ENCODE measurements around the gene GAS2L3. TPM values are rescaled to one million over a fixed set of nuclear protein-coding genes. Genes with fewer than 3 reads are reported as not detected.
"Not testable (repeated sequence)": the region's sequence is repeated elsewhere in the genome, so short reads cannot be mapped to it uniquely, and the experiment has no call there.

Gene GAS2L3
- total RNA-seq, 1 donor = 0.81 TPM

DNA sequence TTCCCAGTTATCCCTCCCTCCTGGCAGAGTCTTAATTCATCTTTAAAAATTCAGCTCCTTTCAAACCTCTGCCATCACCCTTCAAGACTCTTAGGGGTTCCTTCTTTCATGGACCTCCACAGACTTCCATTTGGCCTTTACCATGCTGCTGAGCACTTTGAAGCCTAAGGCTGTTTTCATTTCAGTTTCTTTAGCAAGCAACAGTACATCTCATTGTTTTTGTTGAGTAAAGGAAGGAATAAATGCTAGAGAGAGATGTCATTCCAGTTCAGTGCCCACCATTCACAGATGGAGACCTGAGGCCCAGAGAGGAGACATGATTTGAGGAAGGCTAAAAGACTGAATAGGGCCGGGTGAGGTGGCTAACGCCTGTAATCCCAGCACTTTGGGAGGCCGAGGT lies 1.3 kb upstream of the GAS2L3 start:
- no peak for DNase-seq (ENCODE audit: low read depth in 2 of 3, low spot score in 2 of 3)

DNA sequence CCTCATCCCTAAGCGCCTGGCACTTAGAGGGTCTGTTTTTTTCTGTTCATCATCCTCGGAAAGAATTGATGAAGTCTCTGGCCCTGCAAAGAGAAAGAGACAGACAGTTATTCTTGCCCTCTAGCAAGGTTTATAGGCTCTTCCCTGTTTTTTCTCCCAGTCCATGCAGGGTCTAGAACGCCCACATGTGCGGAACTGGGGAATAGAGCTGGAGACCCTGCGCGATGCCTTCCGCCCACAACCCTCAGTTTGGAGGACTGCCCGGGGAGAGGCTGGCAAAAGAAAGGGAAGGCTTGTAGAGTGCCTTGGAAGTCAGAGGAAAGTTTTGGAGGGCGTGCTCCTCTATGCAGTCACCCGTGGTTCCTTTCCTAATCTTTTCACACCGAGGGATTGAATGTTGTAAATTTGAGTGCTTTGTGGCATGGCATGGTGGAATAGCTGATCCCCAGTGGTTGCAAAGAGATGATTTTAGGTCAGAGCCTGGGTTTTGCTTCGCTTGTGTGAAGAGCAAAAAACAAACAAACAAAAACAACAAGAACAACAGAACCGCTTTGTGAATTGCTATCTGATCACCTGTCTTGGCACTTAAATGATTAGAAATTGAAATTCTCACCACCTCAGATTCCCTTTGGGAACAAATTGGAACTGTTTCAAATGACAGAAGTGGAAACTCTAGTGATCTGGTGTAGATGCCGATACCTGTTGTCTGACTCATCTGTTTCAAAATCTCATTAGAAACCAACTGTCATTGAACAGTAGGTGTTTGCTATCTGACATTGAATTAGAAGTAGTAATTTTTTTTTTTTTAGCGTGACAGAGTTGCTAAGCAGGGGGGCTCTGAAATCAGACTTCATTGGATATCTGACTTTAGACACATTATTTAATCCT lies 947 bp downstream of the GAS2L3 start:
- DNase-seq (ENCODE audit: low read depth in 2 of 3, low spot score in 2 of 3) = peak in 1 of 3 donors; percentile 14

DNA sequence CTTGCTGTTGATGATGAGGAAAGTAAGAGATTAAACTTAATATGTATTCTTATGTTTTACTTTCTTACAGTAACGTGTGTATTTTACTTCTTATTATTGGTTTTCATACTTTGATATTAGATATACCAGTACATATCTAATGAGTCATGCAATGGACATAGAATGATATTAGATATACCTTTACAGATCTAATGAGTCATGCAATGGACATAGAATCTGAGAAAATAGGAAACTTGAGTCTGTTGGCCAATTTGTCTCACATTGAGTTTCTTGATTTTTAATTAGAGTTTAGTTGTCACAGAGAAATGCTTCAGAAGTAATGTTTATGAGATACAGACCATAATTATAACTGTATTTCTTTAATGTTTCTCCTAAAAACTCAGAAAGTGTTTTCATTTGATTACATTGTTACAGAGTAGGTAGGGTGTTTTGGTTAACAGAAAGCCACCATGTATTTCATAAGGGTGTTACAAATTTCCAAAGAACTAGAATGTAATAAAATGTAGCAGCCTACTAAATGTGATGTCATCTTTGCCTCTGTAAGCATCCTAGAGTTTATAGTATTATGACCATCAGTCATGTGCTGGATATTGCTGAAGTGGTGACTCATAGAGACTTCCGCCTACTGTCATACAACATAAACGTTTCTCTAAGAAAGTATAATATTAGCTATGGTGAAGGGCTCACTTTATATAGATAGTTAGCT lies 3.0 kb downstream of the GAS2L3 start:
- DNase-seq (ENCODE audit: low read depth in 2 of 3, low spot score in 2 of 3) = peak in 2 of 3 donors; percentile 8 to 14

DNA sequence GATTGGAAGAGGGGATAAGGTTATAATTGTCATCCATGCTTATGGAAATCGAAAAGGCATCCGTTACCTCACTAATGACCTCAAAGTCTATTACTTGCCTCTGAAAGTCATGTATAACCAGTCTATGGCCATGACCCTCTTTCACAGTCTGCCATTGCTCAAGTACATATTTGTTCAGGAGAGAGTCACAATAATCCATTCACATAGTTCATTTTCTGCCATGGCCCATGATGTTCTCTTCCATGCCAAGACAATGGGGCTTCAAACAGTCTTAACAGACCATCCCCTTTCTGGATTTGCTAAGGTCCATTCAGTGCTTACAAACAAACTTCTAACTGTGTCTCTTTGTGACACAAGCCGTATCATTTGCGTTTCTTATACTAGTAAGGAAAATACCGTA lies 5.4 kb downstream of the GAS2L3 start:
- DNase-seq (ENCODE audit: low read depth in 2 of 3, low spot score in 2 of 3) = no peak

DNA sequence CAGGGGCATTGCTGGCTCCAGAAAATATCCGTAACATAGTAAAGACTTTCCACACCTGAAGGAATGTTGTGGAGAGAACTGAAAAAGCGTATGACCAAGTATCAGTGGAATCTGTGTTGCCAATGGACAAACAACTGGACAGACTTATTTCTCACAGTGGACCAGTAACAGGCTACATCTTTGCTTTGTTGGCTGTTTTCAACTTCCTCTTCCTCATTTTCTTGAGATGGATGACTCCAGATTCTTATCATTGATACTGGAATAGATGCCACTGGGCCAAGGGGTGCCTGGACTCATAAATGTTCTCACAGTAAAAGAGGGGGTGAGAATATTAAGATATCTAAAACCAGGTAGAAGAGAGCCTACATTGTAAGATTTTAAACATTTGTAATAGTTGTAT lies 6.4 kb downstream of the GAS2L3 start:
- no peak for DNase-seq (ENCODE audit: low read depth in 2 of 3, low spot score in 2 of 3)

DNA sequence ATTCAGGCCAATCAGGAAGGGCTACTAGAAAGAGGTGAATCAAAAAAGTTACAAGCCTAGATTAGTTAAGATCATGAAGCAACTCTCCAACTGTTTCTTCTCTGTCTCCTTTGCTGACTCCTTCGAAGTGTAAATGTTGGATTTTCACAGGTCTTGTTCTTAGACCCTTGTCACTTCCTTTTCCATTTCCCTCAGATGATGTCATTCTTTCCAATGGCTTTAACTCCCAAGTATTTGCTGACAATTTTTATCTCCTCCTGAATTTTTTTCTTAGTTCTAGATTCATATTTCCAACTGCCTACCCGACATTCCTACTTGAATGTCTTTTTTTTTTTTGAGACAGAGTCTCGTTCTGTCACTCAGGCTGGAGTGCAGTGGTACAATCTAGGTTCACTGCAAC lies 10.8 kb downstream of the GAS2L3 start:
- no peak for DNase-seq (ENCODE audit: low read depth in 2 of 3, low spot score in 2 of 3)

DNA sequence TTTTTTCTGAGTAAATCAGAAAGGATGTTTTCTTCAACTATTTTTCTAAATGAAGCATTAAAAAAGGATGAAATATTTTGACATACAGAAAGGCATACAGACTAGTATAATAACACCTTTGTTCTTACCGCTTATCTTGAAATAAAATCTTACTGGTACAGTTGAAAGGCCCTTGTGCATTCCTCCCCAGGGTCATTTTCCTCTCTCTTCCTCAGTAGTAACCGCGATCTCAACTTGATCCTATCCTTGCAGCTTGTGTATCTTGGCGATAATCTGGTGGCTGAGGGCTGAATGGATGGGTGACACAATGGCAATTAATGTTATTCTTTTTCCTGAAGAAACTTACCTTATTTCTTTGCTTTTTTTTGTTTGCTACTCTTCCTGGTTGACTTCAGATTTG lies 18.5 kb downstream of the GAS2L3 start:
- DNase-seq (ENCODE audit: low read depth in 2 of 3, low spot score in 2 of 3) = no peak

DNA sequence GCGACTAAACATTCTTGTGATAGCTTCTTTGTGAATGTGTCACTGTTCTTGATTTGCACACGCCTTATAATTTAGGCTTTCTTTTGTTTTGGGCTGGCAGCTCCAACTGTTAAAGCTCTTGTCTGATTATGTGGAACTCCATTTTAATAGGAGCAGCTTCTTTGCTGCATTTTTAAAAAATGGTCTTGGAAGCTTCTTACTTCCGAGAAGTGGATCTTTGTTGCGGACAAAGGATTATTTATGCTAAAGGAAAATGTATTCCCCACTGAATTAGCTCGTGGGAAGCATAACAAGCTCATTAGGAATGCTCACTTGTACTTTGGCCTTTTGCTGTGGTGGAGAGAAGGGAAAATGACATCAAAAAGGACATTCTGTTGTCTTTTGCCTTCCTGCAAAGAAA lies 20.0 kb downstream of the GAS2L3 start:
- DNase-seq (ENCODE audit: low read depth in 2 of 3, low spot score in 2 of 3) = no peak

DNA sequence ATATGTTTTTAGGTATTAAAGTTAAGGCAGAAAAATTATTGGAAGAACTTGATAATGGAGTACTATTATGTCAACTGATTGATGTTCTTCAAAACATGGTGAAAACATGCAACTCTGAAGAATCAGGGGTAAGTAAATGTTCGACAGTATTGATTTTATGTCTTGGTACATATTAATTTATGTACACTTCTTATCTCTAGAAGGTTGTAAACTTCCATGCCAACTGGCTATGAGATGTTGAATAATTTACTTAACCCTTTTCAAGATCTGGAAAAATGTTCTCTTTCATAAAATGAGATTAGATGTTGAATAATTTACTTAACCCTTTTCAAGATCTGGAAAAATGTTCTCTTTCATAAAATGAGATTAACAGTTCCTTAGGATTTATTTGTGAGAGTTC lies 28.1 kb downstream of the GAS2L3 start:
- DNase-seq (ENCODE audit: low read depth in 2 of 3, low spot score in 2 of 3) = no peak

DNA sequence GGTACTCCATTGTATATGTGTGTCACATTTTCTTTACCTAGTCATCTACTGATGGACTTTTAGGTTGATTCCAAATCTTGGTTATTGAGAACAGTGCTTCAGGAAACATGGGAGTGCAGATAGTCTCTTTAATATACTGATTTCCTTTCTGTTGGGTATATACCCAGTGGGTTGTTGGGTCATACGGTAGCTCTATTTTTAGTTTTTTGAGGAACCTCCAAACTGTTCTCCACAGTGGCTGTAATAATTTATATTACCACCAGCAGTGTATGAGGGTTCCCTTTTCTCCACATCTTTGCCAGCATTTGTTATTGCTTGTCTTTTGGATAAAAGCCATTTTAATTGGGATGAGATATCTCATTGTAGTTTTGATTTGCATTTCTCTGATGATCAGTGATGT lies 29.5 kb downstream of the GAS2L3 start:
- not testable (repeated sequence) for DNase-seq (ENCODE audit: low read depth in 2 of 3, low spot score in 2 of 3)

DNA sequence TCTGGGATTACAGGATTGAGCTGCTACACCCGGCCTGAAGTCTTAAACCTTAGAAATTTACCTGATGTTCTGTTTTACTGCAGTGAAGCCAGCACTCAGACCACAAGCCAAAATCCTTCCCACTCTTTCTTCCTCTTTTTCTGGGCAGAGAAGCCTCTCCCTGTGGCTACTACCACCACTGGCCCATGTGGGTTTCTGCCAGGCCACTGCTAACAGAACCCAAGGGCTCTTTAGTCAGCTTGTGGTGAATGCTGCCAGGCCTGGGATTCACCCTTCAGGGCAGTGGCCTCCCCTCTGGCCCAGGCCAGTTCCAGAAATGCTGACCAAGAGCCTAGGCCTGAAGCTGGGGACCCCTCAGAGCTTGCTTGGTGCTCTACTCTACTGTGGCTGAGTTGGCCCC lies 35.3 kb downstream of the GAS2L3 start:
- peak in 2 of 3 donors; percentile 6 to 42 for DNase-seq (ENCODE audit: low read depth in 2 of 3, low spot score in 2 of 3)

DNA sequence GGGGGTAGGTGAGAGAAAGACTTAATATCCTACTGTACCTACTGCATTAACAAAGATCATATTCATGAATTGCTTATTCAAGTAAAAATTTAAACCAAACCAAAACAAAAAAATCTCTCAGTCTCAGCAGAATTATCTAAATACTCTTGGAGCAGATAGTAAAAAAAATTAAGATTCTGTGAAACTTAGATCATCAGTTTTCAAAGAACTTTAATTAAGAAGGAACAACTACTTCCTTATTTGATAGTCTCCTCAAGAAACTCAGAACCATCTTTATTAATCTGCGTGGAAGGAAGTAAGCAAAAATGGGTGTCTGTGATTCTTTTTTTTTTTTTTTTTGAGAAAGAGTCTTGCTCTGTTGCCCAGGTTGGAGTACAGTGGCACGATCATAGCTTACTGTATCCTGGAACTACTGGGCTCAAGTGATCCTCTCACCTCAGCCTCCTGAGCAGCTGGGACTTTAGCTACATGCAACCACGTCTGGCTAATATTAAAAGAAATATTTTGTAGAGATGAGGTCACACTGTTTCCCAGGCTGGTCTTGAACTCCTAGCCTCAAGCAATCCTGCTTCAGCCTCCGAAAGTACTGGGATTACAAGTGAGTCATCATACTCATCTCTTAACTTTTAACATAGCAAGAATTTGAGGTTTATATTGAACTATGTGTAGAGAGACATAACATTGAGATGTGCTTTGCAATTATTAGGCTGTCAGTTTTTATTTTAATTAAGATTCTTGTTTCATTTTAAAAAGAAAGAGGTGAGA lies 37.4 kb downstream of the GAS2L3 start:
- no peak for DNase-seq (ENCODE audit: low read depth in 2 of 3, low spot score in 2 of 3)

DNA sequence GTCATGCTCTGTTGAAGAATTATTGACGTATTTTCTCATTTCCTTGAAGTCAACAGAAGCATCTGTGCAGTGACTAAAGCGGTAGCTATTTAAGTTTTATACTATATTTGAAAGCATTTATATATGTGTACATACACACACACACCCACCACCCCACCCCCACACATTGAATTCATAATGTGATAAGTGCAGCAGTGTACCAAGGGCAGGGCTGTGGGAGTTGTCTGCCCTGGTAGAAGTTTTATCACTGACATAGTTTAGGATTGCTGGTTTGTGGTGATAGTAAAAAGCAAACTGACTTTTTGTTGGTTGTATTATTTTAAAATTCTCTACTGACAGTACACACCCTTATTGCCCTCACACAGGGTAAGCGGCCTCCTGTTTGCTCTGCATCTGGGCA lies 39.1 kb downstream of the GAS2L3 start:
- DNase-seq (ENCODE audit: low read depth in 2 of 3, low spot score in 2 of 3) = no peak

DNA sequence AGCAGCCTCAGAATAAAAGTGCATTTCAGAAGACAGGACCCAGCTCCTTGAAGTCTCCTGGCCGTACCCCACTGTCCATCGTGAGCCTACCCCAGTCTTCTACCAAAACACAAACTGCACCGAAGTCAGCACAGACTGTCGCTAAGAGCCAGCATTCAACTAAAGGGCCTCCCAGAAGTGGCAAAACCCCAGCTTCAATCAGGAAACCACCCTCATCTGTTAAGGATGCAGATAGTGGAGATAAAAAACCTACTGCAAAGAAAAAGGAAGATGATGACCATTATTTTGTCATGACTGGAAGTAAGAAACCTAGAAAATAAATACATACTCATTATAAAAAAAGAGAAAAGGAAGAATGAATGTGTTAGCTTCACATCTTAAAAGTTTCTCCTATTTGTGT lies 51.1 kb downstream of the GAS2L3 start:
- peak in 2 of 3 donors; percentile 13 to 59 for DNase-seq (ENCODE audit: low read depth in 2 of 3, low spot score in 2 of 3)

DNA sequence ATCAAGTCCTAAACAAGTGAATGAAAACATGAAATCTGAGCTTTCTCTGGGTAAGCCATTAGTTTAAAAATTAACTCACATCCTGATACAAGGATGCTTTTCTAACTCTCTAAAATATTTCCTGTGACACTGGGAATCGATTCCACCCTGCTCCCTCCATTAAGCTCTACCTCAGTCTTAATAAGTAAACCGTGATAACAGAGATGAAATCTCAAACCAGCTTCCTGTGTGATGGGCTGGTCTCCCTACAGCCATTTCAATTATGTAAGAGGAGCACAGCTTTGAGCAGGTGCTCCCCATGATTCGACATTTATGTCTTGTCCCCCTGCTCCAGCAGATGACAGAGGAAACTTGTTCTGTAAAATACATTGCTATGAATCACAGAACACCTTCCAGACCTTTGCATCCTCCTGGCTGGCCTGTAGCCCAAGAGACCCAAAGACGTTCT lies 59.0 kb downstream of the GAS2L3 start:
- DNase-seq (ENCODE audit: low read depth in 2 of 3, low spot score in 2 of 3) = no peak

DNA sequence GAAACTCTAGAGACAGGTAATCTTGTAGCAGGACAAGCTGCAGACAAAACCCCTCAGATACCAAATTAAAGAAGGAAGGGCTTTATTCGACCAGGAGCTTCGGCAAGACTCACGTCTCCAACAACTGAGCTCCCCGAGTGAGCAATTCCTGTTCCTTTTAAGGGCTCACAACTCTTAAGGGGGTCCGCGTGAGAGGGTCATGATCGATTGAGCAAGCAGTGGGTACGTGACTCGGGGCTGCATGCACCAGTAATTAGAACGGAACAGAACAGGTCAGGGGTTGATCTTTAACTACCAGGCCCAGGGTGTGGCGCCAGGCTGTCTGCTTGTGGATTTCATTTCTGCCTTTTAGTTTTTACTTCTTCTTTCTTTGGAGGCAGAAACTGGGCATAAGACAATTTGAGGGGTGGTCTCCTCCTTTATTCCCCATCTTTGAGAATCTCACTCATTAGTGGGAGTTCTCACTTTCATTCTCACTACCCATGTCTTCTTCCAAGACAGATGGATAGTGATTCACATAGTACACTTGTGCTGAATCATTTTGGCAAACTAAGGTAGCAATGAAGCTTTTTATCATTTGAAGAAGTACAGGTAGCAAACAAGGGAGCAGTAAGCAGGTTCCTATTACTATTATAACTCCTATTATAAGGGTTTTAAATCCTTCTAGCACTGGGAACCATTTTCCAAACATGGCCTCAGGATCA lies 59.8 kb downstream of the GAS2L3 start:
- not testable (repeated sequence) for DNase-seq (ENCODE audit: low read depth in 2 of 3, low spot score in 2 of 3)

DNA sequence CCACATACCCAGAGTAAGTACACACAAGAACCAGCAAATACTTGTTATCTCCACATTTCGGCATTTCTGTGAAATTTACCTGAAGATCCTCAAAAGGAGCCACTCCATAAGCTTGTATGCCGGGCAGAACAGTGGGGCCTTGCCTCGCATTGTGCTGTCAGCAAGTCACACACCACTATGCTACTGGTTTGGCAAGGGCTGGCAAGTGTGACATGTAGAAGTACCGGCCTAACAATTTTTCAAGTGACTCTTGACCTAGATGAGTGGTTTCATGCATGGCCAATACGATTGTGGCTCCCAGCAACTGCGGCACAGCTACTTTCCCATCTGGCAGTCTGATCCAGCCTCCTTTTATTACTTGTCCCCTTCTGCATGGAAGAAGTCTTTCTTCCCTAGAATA lies 69.8 kb downstream of the GAS2L3 start:
- no peak for DNase-seq (ENCODE audit: low read depth in 2 of 3, low spot score in 2 of 3)

DNA sequence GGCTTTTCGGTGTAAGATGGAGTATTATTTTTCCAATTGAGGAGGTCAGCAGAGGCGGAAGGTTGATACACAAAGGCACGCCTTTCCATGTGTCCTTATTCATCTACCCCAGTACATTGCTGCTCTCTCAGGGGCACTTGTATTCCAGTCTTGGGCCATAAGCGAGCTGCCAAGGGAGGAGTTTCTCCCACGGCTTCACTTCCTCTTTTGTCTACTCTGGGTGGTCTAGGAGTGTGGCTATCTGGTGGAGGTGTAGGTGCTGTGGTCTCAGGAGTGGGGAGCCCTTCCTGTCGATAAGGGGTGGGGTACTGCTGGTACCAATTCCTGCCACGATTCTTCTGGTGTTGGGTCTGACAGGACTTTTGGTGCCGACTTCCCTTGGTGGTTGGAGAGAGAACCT lies 73.4 kb downstream of the GAS2L3 start:
- DNase-seq (ENCODE audit: low read depth in 2 of 3, low spot score in 2 of 3) = no peak

DNA sequence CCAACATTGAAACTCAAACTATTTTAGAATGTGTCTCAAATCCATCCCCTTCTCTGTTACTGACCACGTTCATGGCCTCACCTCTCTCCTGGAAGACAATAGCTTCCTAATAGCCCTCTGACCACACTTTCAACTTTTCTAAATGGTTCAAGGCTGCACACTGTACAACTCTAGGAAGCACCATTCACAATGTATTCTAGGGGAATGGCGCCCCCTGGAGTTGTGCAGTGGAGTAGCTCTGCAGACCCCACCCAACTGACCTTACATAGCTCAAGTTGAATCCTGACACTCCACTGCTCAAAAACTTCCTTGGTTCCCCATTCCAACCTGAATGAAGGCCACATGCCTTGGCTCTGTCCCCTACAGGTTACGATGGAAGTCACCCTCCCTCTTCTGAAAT lies 77.6 kb downstream of the GAS2L3 start:
- no peak for DNase-seq (ENCODE audit: low read depth in 2 of 3, low spot score in 2 of 3)

DNA sequence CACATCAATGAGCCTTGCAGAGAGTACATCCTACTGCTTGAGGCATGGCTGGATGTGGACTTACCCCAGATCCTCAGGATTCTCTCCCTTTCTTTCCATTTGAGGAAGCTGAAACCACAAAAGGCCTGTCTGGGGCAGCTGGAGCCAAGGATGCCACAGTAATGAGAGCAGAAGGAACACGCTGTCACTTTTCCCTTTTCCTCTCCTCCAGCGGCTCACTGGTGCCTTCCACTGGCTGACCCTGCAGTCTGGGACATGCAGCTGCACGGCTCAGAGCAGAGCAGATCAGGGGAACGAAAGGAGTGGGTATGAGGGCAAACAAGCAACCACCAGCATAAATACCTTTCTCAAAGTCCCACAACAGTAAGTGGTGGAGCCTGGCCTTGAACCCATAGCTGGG lies 78.2 kb downstream of the GAS2L3 start:
- DNase-seq (ENCODE audit: low read depth in 2 of 3, low spot score in 2 of 3) = no peak

DNA sequence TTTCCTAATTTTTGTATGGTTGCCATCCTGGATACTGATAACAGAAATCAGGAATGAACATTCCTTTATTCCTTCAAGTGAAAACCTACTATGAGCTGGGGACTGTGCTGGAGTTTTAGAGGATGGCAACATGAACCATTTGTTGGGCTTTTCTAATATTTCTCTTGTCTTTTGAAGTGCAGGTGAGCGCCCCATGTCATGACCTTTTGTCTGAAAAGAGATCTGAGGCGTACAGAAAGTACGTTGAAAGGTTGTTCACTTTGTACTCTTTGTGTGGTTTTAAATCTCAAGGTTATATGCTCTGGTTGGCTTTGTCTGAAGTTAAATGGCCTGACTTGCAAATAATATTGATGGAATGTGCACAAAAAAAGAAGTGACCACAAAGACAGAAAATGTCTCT lies 79.0 kb downstream of the GAS2L3 start:
- DNase-seq (ENCODE audit: low read depth in 2 of 3, low spot score in 2 of 3) = no peak
